SKM-1 treated with dmso at 0.1 percent for 144 hours (cell line): Measurements from ENCODE around the gene GRIA1.

Source experiments
- DNase-seq: peaks from one replicate; lab custom pipeline; 2025; ENCODE audit not compliant: unreplicated experiment; lab: John Stamatoyannopoulos, UW

Gene GRIA1

DNA sequence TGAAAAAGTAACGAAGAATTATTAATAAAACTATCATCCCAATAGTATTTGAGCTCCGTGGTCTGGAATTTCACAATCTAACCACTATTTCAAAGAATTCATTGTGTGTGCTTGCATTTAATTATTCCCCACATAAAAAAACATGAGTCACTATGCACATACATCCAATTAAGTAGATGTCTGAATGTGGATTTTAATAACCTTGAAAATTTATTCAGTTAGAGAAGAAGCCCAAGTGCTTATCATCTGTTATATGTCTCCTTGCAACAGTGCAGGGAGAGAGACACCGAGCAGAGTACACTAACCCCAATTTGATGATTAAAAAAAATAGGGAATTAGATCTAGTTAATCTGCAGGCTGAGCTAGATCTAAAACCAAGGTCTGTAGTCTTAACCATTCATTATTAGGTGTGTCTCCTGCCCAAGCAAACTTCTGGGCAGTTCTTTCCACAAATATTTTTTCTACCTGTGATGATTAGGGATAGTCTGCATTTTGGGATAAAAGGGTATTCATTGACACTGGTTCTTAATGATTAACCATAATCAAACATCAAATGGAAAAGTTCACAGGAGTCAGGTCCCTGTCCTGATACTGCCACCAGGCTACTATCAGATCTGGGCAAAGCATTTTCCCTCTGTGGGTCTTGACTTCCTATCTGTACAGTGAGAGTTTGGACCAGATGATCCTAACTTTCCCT is 164.2 kb downstream of the GRIA1 start:
- no peak for DNase-seq

DNA sequence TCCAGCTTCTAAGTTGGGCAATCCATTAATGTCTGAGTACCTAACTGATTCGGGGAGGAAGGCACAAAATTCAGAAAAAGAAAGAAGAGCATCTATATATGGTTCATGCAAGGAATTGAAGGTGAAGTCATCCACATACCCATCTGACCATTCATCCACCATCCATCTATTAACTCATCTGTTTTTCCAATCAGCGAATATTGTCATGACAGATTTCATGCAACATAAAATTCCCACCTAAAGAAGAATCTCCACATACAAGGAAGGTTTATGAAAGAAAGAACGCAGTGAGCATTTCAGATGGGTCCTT is 164.7 kb downstream of the GRIA1 start:
- DNase-seq, result no peak

DNA sequence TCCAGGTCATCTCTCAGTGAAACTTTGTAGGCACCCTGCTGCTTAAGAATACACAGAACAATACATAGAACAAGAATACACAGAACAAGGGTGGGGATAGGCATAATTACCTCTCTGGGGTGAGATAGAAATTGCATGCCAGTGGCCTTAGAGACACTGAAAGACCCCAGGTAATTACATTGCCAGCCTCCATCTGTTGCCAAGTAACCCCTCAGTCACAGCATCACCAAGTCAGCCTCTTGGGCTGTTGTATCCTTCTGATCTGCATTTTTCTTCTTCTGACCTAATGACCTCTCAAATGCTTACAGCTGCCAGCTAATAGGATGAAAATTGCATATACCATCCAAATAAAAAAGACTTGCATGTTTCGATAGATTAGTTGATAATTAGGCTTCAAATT is 167.7 kb downstream of the GRIA1 start:
- DNase-seq, result no peak

DNA sequence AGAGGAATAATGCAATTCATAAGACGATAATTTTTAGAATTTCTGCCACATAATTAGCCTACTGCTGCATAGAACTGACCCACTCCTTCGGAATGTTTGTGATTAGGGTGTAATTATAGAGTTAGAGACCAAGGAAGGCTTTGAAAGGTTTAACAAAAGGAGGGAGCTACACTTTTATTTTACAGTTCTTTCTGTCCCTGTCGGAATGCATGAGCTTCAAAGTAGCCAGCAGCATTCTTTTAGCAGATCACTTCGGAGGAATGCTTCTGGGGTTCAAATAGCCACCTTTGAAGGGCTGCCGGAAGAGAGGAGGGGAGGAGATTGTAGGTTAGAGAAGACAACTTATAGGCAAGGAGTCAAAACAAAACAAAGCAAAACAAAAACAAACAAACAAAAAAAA is 168.1 kb downstream of the GRIA1 start:
- no peak for DNase-seq

DNA sequence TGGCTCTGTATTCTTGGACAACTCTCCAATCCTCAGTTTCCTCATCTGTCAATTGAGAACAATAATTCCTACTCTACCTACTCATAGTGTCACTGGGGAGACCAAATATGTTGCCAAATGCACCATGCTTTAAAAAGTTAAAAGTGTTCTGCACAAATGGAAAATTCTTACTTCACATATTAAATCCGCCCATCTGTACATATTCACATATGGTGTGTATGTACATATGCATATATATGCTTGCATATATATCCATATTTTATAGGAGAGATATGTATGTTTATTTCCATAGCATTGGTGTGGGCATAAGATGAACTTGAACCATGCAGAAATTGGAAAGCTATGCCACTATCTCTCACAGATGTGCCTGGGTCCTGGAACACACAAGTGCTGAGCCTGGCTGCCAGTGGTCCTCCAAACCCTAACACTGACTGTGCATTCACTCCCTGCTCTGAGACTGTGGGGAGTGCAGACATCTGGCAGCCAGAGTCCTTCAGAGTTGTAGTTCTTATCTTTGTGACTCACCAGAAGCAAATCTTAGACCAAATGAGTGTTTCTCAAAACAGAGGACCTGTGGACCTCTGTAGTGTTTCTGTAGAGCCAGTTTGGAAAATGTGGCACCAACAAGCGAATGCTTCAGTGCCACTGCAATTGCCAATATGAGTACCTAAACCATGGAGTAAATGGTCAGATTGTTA is 168.7 kb downstream of the GRIA1 start:
- DNase-seq, result no peak

DNA sequence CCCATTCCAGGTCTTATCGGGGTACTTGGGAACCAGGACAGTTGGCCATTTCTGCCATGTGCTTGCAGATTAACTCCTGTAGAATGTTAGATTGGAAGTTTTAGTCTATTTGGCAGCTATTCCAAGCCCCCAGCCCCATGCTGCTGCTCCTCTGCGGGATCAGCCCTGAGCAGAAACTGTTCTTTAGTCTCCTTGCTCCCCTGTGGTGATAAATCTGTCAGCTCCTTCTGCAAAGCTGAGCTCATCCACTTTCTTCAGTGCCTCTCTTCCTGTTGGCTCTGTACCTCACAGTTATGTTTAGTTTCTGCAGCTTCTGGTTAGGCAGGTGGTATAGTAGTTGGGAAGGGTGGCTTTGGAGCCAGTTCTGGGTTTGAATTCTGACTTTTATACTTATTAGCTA is 170.4 kb downstream of the GRIA1 start:
- DNase-seq, result no peak

DNA sequence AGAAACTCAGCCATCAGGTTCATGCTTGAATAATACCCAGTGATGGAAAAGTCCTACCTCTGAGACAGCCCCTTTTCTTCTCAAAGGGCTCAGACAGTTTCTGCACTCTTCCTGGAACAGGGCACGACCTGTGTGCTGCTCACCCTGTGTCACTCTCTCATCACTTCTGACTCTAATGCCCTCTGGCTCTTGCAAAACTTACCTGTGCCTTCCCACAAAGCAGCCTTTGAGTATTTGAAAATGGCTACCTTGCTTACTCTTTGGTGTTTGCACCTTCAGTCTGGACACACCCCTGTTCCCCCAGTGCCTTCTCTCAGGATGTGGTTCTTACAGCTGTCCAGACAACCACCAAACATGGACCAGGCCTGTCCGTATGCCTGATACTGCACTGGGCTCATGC is 171.4 kb downstream of the GRIA1 start:
- no peak for DNase-seq

DNA sequence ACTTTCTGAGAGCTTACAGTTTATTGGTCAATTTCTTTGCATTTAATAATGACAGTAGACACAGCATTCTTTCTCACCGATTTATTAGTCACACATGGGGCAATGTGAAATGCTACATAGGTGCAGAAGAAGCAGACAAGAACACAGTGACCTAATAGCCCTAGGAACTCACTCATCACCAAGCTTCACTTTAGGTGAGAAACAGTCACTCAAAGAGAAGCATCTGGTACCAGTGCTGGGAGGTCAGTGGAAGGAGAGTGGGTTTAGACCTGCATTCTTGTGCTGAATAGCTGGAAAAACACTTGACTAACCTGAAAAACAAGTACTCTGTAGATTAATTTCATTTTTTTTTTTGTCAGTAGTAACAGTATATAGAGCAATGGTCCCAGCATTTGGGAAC is 179.6 kb downstream of the GRIA1 start:
- no peak for DNase-seq

DNA sequence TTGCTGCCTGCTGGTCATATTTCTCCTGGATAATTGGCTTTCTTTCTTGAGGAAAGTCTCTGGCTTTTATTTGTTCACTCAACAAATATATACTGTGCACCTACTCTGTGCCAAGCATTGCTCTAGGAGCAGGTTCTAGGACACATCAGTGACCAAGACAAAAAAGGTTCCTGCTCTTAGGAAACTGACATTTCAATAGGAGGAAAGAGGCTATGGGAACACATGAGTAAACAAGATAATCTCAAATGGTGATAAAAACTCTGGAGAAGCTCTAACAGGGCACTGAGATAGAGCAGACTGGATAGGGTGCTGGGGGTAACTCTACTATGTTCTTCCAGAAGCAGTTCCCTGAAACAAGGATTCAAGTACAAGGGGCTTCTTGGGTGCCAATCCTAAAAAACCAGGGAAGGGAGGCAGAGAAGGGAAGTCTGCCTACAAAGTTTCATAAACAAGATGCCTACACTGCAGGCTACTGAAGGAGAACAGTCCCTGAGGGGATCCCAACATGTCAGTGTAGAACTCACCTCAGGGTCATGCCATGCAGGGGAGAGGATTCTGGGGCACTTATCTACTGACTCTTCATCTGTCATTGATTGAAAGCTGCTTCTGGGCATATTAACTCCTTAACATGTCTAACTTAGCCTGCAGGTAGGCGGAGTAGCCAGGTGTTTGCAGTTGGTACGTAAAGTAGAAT is 181.3 kb downstream of the GRIA1 start:
- DNase-seq, result no peak

DNA sequence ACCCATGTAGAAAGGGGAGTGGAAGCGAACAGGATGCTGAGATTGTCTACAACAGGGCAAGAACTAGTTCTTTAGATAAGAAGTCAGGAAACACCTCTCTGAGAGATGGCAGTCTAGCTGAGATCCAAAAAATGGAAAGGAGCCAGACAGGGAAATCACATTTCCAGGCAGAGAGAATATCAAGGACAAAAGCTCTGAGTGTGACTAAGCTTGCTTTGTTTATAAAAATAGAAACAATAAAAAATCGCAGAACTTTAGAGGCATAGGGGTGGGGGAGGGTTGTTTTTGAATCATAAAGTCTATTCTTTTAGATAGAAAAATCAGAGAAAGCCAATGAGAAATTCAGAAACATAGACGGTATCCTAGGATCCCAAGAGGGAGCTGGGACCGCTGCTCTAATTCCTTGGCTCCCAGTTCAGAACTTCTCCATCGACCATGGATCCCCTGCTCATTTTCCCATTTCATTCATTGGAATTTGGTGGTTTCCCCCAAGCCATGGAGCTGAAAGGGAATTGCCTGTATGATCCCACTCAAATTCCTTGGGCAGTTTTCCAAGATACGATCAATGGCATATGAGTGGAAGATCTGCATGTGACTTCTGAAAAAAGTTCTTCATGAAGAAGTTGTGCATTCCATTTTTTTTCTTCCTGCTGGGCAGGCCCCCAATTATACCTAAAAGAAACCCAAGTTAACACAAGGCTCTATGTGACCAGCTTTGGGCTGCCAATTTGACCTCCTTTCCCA is 182.0 kb downstream of the GRIA1 start:
- no peak for DNase-seq

DNA sequence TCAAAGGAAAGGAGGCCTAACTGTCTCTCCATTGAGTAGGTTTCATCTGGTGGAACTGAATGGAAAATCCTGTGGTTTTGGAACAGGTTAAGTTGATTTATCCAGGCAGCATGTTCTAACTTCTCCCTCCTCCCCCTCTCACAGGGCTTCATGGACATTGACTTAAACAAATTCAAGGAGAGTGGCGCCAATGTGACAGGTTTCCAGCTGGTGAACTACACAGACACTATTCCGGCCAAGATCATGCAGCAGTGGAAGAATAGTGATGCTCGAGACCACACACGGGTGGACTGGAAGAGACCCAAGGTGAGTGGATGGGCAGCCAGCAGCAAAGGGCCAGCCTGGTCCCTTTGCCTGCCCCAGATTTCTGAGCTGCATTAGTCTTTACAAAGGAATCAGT is 183.9 kb downstream of the GRIA1 start:
- no peak for DNase-seq

DNA sequence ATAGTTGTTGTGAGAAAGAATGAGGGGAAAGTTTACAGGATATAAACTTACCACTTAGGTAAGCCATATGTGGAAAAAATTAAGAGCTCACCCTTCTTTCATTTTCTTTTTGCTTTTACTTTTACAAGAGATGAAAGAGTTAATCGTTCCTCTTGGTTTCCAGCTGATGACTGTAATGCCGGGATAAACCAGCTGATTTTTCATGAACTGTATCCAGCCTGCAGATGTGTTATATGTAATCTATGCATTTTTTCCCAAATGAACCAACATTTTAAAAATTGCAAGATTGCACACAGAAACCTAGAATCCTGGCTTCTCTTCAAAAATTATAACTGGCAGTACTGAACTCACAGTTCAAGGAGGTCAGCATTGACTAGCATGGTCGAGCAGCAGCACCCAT is 185.9 kb downstream of the GRIA1 start:
- no peak for DNase-seq

DNA sequence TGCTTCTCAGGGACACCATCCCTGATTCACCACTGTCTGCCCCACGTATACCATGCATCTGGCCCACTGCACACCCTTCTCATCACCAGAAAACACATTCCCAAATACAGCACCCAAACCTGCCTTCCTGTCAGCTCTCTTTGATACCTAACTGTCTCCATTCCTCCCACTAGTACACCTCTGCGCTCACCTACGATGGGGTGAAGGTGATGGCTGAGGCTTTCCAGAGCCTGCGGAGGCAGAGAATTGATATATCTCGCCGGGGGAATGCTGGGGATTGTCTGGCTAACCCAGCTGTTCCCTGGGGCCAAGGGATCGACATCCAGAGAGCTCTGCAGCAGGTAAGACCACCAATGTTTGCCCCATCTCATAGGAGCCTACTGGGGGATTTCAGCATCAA is 186.4 kb downstream of the GRIA1 start:
- no peak for DNase-seq

DNA sequence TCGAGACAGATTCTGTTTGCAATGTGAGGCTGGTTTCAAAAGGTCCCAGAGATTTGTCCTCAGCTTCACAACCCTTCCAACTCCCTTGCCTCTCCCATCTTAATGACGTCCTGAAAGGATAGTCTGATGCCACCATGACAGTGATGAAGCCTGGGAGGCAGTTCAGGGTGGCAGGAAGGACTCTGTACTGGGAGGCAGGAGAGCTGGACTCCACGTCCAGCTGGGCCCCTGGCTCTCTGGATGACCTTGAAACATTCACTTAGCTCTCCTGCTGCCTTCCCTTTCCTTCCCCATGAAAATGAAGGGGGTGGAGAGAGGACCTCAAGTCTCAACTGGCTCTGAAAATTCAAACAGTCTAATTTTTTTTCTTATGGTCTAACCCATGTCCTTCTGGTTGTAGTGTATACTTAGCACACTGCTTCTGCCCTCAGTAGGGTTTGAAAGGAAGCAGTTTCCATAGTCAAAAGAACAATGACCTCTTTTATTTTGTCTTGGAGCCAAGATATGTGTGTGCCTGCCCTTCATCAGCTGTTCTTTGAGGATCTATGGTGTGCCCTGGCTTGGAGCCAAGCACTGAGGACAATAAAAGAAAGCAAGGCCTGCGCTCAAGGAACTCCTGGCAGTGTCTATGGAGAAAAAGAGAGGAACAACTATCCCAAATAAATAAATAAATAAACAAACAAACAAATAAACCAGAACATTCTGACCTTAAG is 188.3 kb downstream of the GRIA1 start:
- DNase-seq, result no peak

DNA sequence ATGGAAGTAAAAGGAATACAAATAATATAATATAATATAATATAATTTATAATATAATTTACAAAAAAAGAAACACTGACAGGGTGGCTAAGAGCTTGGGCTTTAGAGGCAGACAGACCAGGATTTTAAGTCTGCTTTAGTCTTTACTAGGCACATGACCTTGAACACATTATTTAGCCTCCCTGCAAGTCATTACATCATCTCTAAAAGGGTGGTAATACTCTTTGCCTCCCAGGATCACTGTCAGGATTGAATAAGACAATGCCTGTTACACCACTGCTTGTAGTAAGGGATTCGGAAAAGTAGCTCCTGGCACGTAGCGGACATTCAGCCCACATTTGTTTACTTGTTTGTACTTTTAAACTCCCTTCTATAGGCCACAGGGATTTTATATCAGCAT is 199.8 kb downstream of the GRIA1 start:
- DNase-seq, result no peak

DNA sequence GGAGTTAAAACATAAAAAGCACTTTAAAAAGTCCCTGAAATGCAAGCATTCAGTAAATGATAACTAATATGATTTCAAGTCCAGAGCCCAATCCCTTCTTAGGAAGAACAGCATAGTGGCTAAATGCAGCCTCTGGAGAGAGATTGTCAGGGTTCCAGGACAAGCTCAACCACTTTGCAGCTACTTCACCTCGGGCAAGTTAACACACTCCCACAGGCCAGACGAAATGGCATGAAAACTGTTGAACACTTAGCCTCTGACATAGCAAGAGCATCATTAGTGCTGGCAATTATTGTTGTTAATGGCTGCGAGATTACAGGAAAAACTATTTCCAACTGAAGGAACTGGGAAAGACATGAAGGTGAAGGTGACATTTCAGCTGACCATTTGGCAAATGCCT is 205.8 kb downstream of the GRIA1 start:
- no peak for DNase-seq

DNA sequence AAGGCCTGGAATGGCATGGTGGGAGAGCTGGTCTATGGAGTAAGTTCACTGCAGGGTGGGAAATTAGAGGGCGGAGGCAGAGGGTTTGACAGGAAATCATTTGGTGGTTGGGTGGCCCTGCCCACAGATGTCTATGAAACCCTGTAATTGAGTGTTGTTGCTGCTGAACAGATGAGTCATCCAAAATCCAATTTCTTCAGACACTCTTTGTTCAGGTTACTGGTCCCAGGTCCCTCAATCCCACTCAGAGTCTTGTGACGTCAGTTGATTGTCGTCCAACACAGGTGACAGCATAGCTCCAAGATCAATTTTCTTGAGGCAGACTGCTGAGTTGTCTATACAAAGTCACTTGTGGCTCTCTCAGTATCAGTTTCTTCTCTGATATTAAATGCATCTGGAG is 208.6 kb downstream of the GRIA1 start:
- no peak for DNase-seq

DNA sequence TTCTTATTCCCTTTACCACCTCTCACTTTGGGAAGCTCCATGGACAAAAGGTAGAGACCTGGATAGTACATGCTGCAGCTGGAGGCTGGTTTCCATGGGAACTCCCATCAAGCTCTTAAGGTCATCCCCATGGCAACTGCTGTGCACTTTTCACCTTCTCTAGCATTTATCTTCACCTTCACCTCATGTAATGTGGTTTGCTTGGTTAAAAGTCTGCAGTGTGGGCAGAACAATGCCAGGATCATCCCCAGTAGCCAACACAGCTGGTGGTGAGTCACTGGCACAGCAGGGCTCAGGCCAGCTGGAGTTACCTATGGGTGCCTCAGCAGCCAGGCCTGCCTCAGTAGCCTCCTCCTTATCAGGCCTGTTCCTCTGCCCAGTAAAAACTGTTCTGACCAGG is 210.5 kb downstream of the GRIA1 start:
- no peak for DNase-seq

DNA sequence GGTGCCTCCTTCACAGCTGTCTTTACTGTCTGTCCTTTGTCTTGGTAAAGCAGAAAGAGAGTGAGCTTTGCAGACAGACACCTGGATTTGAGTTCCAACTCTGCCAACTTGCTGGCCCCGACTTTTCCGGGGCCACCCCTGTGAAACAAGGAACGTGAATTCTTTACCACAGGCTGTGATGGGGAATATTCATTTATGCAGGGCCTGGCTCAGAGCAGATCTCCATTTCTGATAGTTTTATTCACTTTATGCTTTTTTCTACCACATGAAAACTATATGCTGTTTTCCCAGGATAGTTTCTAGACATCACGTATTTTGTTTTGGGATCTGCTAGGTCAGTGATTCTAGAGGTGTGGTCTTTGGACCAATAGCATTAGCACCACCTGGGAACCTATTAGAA is 211.8 kb downstream of the GRIA1 start:
- DNase-seq, result no peak

DNA sequence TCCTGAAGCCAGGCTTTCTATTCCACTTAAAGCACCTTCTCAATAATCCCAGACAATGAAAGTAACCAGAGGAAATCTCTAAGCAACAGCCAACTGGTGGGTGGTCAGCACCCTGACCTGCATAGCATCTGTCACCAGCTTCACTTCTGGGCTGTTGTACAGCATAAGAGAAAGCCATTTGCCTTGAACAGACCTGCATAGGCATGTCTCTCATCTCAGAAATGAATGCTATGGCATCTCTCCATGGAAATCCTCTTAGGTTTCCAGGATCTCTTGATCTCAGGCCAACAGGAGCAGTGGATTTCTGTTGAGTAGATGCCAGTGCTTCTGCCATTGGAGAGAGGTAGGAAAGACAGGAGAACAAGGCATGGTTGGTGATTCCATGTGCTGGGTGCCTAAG is 213.6 kb downstream of the GRIA1 start:
- DNase-seq, result no peak

DNA sequence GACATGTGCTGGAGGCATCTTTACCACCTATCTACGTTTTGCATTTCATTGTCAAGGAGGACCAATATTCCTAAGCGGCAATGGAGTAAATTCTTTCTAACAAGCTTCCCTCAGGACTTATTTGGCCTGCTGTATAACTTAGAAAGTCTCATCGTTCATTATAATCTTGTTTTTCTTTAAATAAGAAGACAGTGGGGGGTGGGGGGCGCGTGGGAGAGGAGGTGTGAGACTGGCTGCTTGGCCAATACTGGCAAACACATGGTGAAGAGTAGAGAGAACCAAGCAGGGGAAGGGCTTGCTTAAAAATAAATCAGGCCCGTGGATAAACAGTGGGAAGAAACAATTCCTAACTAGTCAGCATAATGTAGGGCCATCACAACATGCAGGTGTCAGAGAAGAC is 217.2 kb downstream of the GRIA1 start:
- DNase-seq, result no peak
